Esophagus squamous epithelium (tissue), 5 donors: ENCODE results near the gene SSH2. TPM values are rescaled to one million over a fixed set of nuclear protein-coding genes. Genes with fewer than 3 reads are reported as not detected.
A peak's percentile ranks its signal among the peaks of the same experiment; 100 is the strongest.

Experiments used
- DNase-seq: peaks from one replicate; lab custom pipeline; 2025; lab: John Stamatoyannopoulos, UW
- H3K27ac ChIP-seq, 4 donors: fragments of 200-600 bp; sonication (generic); one replicate each; pipeline ENCODE4 v1.5.1; 2016 to 2019; ENCODE audit warnings: mild to moderate bottlenecking in 1 of 4
- H3K27me3 ChIP-seq, 4 donors: fragments of 200-600 bp; sonication (generic); 1 replicate in 3 of 4; 2 replicates in 1 of 4; pipeline versions ENCODE4 v1.5.1 to v1.6.0; 2017 to 2021; ENCODE audit warnings: antibody characterized with exemption in 1 of 4
- H3K36me3 ChIP-seq, 3 donors: fragments of 200-600 bp; sonication (generic); one replicate each; pipeline ENCODE4 v1.5.1; 2016 to 2019
- H3K4me1 ChIP-seq, 3 donors: fragments of 200-600 bp; sonication (generic); one replicate each; pipeline ENCODE4 v1.5.1; 2017 to 2019
- H3K4me3 ChIP-seq, 4 donors: fragments of 200-600 bp; sonication (generic); 1 replicate in 3 of 4; 2 replicates in 1 of 4; pipeline ENCODE4 v1.5.1; 2016 to 2019; ENCODE audit warnings: mild to moderate bottlenecking in 2 of 4, moderate library complexity in 1 of 4
- H3K9me3 ChIP-seq, 3 donors: fragments of 200-600 bp; sonication (generic); one replicate each; pipeline ENCODE4 v1.5.1; 2016 to 2019
- CTCF ChIP-seq, 6 experiments: fragments of 450-650 bp in 4 of 6; fragments of 200-600 bp in 2 of 6; sonication (generic) in 2 of 6; IDR thresholded peaks; one replicate each; pipeline ENCODE4 v1.5.1; 2016 to 2019; ENCODE audit warnings: antibody characterized with exemption in 6 of 6, mild to moderate bottlenecking in 4 of 6, moderate library complexity in 4 of 6
- POLR2A ChIP-seq, 4 donors: fragments of 450-650 bp; IDR thresholded peaks; one replicate each; pipeline ENCODE4 v1.6.1; 2017; ENCODE audit warnings: antibody characterized with exemption in 4 of 4, mild to moderate bottlenecking in 4 of 4, moderate library complexity in 3 of 4
- WGBS, 2 donors: methylation state at CpG; one replicate each; pipeline ENCODE4 v1.1.5; 2018; 5-methylcytosine and 5-hydroxymethylcytosine counted together
- intact Hi-C: fragments of 100-400 bp; cut with DNase I; formaldehyde crosslinking; loops from one replicate; pipeline ENCODE4 v1.15.0; 2022
- total RNA-seq, 4 donors: library from RNA; depleted of rRNA; stranded (reverse); fragments of >200 nt; gene quantifications; one replicate each; pipeline ENCODE4 v1.1.0, GENCODE V29; 2016
- donor health status: DM: yes; HTN: yes; CAD: no.

The SSH2 gene
- total RNA-seq, 4 donors from 2014 or later, result 9.4 to 29.4 (median 13.2) TPM

GRCh38 chr17:29617125-29617480, 312.9 kb downstream of the SSH2 start:
- TF ChIP-seq CTCF (IDR thresholded peaks at IDR 0.05) (peak; percentile 58 to 85 (median 74)), POLR2A (IDR thresholded peaks at IDR 0.05) (peak in 1 of 4 donors; percentile 39)
- no peaks in the 10 kb centered on the region for H3K36me3 ChIP-seq
- 0% methylated on average over 2 of the region's 16 CpGs; no CpG with 5 or more reads in 1 of the 2 donors for WGBS, 2 donors
- intact Hi-C loops, result loop anchor here (10.0 kb wide), 1 partner anchor 158 kb away; no protein-coding TSS in a partner anchor
- H3K27ac ChIP-seq, result peak overlapping the region; percentile 63 to 75 (median 70)
- peak; percentile 44 for DNase-seq
- H3K4me1 ChIP-seq, result peaks cover 48 to 93% (median 57%) of the 10 kb centered on the region in 3 donors
- H3K4me3 ChIP-seq, result peak overlapping the region; percentile 33 to 65 (median 42)
- no peaks in the 10 kb centered on the region for H3K9me3 ChIP-seq
- H3K27me3 ChIP-seq, result peaks cover 0 to 37% (median 0%) of the 10 kb centered on the region in 4 donors

- intact Hi-C loops, result loop anchor here (10.0 kb wide), 1 partner anchor 158 kb away; no protein-coding TSS in a partner anchor
- H3K4me3 ChIP-seq, result peak overlapping the region; percentile 12 to 65 (median 42)
- 23 to 44% methylated on average over 8 to 28 of the region's 32 CpGs for WGBS, 2 donors
- peaks cover 46 to 87% (median 57%) of the 10 kb centered on the region in 3 donors for H3K4me1 ChIP-seq
- DNase-seq, result no peak
- peak overlapping the region in 3 of 4 donors; percentile 48 to 81 (median 71) for H3K27ac ChIP-seq
- TF ChIP-seq POLR2A (IDR thresholded peaks at IDR 0.05) (no peak), CTCF (IDR thresholded peaks at IDR 0.05) (no peak)
- peaks cover 0 to 35% (median 0%) of the 10 kb centered on the region in 4 donors for H3K27me3 ChIP-seq
- H3K9me3 ChIP-seq, result no peaks in the 10 kb centered on the region
- H3K36me3 ChIP-seq, result no peaks in the 10 kb centered on the region
Measured at GRCh38 chr17:29616300-29617048, 313.6 kb downstream of the SSH2 start.

GRCh38 chr17:29615492-29616299, 314.3 kb downstream of the SSH2 start:
- Histone ChIP-seq H3K9me3 (no peaks in the 10 kb centered on the region), H3K27ac (peak overlapping the region; percentile 44 to 81 (median 60)), H3K36me3 (no peaks in the 10 kb centered on the region), H3K4me3 (peak overlapping the region; percentile 12 to 65 (median 42)), H3K4me1 (peaks cover 46 to 79% (median 57%) of the 10 kb centered on the region in 3 donors), H3K27me3 (peaks cover 0 to 35% (median 0%) of the 10 kb centered on the region in 4 donors)
- 9 to 17% methylated on average over 6 to 25 of the region's 74 CpGs for WGBS, 2 donors
- intact Hi-C loops, result loop anchor here (10.0 kb wide), 1 partner anchor 159 kb away; no protein-coding TSS in a partner anchor
- no peak for DNase-seq
- TF ChIP-seq POLR2A (IDR thresholded peaks at IDR 0.05) (peak in 2 of 4 donors; percentile 46 to 69), CTCF (IDR thresholded peaks at IDR 0.05) (peak in 1 of 6 experiments; percentile 13)

- 17 to 29% methylated on average over 10 to 11 of the region's 15 CpGs for WGBS, 2 donors
- no peaks in the 10 kb centered on the region for H3K9me3 ChIP-seq
- intact Hi-C loops, result loop anchor here (10.0 kb wide), 1 partner anchor 160 kb away; no protein-coding TSS in a partner anchor
- peak overlapping the region; percentile 12 to 65 (median 42) for H3K4me3 ChIP-seq
- TF ChIP-seq CTCF (IDR thresholded peaks at IDR 0.05) (peak in 1 of 6 experiments; percentile 22), POLR2A (IDR thresholded peaks at IDR 0.05) (no peak)
- no peaks in the 10 kb centered on the region for H3K36me3 ChIP-seq
- peaks cover 46 to 74% (median 57%) of the 10 kb centered on the region in 3 donors for H3K4me1 ChIP-seq
- peak overlapping the region; percentile 43 to 81 (median 58) for H3K27ac ChIP-seq
- no peak for DNase-seq
- H3K27me3 ChIP-seq, result peaks cover 0 to 35% (median 0%) of the 10 kb centered on the region in 4 donors
Measured at GRCh38 chr17:29615048-29615385, 315.0 kb downstream of the SSH2 start.
